Esophagus (tissue), 2 donors: ENCODE results near the gene RGS9BP. TPM values are rescaled to one million over a fixed set of nuclear protein-coding genes. Genes with fewer than 3 reads are reported as not detected.

ENCODE experiments used
- polyA plus RNA-seq, 2 donors: library from polyadenylated mRNA; stranded (reverse); fragments of 200-250 nt; gene quantifications; one replicate each; pipeline ENCODE4 v1.2.3, GENCODE V29; 2013
- donor health status: healthy with polysubstance abuse.
- donor health status: Bipolar disorder and iron deficiency.

Gene RGS9BP
- polyA plus RNA-seq, 2 donors = 0.12 to 0.37 TPM

Other genes starting within 250 kb of the RGS9BP start
- gene PDCD5, start 94.7 kb upstream of the RGS9BP start, polyA plus RNA-seq = 100 to 1,000 TPM in 1 of 2 donors, 10 to 100 TPM in 1; 95.3 to 197 TPM
- 10 to 100 TPM in 1 of 2 donors, 1 to 10 TPM in 1; 8.5 to 10.9 TPM for gene ANKRD27, start 668 bp upstream of the RGS9BP start, polyA plus RNA-seq
- 1 to 10 TPM; 8.5 to 8.6 TPM for gene NUDT19, start 16.0 kb downstream of the RGS9BP start, polyA plus RNA-seq
- under 1 TPM; 0.04 to 0.06 TPM for gene TDRD12, start 43.9 kb downstream of the RGS9BP start, polyA plus RNA-seq
- under 1 TPM; 0.16 to 0.33 TPM for gene SLC7A9, start 193.9 kb downstream of the RGS9BP start, polyA plus RNA-seq